Non-pigmented ciliary epithelial cell (primary cell): ENCODE results near the gene NCSTN.

Experiments used
- DNase-seq: peaks from one replicate; pipeline ENCODE4 v3.0.0-alpha.2; 2010; ENCODE audit warnings: low read depth

NCSTN gene

DNA sequence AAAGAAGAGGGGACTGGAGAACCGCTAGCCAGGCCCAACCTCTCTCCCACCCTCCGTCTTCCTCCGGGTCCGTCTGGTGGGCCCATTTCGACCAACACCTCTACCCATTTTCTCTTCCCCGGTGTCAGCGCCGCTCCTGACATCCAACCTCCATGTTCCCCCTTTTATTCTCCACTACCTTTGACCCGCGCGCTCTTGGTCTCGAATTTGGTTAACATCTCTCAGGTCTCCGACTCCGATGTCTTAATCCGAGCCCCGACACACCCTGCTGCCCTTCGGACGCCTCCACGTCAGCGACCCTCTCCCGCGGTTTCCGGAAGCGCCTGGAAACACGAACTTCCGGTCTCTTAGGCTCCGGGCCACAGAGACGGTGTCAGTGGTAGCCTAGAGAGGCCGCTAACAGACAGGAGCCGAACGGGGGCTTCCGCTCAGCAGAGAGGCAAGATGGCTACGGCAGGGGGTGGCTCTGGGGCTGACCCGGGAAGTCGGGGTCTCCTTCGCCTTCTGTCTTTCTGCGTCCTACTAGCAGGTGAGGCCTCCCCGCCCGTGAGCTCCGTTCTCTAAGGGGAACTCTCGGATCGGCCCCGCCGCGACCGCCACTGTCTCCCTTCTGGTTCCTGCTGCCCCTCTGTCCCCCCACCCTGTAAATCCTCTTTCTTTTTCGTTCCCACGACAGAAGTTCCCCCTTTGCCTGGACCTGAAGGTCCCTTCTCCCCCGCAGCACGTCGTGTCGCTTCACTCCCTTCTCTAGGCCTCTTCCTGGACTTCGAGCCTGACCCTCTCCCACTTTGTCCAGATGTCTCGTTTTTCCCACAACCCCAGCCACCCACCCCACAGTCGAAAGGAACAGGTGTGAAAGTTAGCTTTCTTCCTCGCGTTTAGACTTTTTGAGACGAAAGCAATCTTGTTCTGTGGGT is at the start of gene NCSTN, which contains the start of gene COPA:
NCSTN (plus strand) TSS at position 431 of the 917 bp plus-strand sequence; CDS start at position 445, 14 bp downstream.
COPA (minus strand) TSS at position 298 of the 917 bp plus-strand sequence; CDS start at position 218, 80 bp downstream.
- DNase-seq = peak; percentile 85

DNA sequence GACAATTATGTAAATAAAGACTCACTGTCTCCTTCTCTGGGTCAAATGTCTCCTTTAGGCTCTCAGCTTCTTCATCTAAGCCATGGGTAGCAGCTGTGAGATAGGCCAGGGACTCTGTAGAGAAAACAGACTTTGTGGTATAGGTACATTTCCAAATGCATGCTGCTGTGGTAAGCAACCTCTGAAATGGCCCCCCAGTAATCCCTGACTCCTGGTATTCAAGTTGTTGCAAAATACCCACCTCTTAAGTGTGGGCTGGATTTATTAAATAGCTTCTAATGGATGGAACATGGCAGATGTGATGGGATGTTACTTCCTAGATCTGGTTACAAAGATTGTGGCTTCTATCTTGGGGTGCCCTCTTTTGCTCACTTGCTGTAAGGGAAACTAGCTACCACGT is 47.1 kb upstream of the NCSTN start:
- DNase-seq = no peak

DNA sequence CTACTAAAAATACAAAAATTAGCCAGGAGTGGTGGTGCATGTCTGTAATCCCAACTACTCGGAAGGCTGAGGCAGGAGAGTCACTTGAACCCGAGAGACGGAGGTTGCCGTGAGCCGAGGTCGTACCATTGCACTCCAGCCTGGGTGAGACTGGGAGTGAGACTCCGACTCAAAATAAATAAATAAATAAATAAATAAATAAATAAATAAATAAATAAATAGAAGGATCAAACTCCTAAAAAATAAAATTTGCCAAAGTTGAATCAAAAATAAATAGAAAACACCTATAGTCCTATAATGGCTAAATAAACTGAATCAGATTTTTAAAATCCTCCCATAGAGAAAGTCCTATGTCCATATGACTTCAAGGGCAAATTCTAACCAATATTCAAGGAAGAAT is 43.0 kb upstream of the NCSTN start:
- no peak for DNase-seq

DNA sequence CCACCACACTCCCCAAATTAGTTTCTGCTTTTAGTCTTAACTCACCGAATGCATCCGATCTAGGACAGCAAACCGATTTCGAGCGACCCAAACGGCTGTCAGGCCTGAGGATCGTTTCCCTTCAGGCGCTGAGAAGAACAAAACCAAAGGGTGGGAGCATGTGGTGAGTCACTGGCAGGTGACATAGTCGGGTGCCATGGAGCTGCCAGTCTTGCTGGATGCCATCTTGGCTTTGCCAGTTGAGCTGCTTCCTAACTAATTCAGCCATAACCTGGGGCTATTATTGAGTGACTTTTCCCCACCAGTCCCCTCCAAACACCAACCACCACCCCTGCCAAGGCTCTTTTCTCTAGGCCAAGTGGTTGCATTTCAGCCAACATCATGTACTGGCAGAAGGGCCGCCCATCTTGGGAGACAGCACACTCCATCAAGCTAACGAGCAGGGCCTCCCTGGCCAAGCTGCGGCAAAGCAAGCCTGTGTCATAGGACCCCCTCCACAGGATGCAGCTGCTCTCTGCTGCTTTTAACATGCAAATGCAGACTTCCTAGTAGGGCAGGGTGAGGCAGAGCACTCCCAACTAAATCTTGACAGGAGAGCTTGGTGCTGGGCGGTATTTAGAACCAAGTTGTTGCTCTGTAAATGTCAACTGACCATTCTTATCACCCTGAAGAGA is 35.9 kb upstream of the NCSTN start:
- DNase-seq = no peak

DNA sequence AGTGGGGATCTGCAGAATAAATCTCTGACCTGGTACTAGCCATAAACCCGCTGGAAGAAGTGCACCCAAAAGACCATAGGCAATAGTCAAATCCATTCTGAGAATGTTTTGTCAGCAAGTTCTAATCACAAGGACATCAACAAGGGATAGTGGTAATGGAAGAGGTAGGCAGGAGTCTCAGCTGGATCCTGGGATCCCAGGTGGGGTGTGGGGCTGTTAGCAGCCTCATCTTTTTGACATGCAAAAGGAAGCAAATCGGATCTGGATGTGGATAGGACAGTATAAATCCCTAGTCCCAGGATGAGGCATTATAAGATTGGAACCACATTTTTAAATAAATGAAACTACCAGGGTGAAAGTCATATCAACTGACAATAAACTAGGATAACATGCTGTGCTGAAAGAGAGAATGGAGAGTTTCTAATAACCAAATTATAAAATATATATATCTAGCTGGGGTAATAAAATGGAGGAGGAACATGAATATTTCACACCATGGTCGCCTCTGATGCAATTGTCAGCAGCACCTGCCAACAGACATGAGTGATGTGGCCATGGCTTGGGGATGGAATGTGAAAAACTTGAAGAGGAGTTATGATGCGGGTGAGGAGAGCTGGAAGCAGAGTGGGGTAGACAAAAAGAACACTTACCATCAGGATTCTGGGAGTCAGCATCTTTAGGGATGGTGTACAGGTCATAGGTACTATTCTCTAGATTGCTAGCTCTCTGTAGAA is 34.6 kb upstream of the NCSTN start:
- no peak for DNase-seq

DNA sequence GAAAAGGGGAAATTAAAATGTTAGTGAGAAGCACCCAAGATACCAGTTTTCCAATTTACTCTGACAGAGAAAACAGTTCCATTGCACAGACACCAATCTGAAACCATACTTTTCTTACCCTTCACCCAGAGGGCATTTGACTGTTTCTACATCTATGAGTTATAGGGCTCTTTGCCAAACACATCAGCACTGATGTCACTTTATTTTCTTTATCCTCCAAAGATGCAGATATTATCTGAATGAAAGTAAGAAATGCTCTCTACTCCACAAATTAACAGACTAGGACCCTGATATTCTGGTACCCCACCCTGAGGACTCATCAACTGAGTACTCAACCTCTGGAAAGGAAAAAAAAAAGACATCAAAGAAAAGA is 34.0 kb upstream of the NCSTN start:
- no peak for DNase-seq

DNA sequence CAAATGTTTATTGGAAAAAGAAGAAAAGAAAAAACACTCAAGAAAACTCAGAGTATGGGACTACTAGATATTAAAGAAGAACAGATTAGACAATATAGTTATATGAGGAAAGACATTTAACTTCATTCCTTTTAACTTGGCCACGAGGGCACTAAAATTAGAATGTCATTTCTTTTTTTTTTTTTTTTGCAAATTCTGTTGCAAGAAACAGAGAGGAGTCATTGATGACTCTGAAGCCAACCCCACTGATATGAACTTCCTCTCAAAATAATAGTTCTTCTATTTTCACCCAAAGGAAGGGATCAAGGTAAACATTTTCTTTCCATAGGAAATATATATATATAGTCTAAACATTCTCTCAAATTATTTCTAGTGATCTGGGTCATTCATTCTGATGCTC is 33.6 kb upstream of the NCSTN start:
- no peak for DNase-seq

DNA sequence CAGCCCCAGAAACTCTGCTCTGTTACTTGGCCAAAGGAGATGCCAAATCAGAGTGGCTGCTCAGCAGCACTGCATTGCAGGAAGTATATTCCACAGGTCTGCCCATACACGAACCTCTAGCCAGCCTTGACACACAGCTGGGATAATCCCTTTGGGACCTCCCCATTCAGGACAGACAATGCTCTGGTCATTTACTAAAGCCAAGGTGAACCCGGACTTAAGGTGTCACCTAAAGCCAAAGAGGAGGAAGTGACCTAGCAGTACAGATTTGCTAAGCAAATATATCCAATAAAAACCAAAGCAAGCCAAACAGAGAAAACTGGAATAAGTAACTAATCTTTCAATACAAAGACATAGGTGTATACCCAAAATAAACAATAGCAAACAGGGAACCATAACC is 27.8 kb upstream of the NCSTN start:
- no peak for DNase-seq

DNA sequence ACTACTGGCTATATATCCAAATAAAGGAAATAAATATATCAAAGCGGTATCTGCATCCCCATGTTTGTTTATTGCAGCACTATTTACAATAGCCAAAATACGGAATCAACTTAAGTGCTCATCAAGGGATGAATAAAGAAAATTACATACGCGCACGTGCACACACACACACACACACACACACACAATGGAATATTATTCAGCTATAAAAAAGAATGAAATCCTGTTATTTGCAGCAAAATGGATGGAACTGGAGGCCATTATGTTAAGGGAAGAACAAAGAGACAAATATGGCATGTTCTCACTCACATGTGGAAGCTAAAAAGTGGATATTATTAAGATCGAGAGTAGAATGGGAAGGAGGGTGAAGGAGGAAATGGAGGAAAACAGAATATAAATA is 20.4 kb upstream of the NCSTN start:
- no peak for DNase-seq

DNA sequence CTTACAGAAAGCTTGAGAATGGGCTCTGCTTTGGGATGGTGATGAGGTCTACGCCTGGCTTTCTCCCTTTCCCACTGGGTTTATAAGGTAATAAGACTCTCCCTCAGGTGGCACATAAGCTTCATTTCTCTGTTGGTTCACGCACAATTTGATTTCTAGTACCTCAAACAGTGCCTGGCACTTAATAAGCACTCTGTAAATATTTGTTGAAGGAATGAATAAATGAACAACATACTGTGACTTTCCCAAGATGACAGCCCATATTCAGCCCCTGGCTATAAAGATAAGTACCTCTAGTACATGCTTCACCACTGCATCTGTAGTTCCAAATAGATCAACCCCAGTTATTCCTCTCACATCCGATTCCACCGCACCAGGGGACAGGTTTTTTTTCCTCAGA is 17.9 kb upstream of the NCSTN start:
- no peak for DNase-seq

DNA sequence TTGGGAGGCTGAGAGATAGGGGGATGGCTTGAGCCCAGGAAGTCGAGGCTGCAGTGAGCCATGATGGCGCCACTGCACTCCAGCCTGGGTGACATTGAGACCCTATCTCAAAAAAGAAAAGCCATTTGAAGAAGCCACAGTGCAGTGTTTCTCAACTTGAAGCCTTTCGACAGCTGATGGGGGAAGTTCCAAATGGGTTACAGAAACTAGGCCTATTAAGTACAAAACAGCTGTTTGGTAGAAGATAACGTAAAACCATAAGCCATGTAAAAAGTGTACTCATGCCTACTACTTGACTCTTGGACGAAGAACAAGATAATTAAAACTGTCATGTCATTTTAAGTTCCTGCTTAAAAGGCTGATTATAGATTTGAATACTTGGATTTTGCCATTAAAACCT is 16.8 kb upstream of the NCSTN start:
- no peak for DNase-seq

DNA sequence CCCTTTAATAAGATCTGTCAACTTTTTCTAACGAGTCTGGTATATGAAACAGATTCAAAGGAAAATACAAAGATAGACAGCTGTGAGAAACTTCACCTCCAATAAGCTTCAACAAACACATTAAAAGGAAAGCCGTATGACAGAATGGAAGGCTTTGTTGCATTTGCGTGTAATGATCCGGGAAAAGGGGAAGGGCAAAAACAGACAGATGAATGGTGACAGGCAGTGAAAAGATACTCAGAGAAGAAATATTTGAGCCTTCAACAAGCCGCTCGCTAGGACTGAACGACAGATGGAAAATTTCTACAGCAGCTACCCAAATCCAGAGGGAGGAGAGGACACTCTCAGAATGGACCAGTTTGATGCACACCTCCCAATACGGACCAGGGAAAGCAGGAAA is 15.0 kb upstream of the NCSTN start:
- no peak for DNase-seq

DNA sequence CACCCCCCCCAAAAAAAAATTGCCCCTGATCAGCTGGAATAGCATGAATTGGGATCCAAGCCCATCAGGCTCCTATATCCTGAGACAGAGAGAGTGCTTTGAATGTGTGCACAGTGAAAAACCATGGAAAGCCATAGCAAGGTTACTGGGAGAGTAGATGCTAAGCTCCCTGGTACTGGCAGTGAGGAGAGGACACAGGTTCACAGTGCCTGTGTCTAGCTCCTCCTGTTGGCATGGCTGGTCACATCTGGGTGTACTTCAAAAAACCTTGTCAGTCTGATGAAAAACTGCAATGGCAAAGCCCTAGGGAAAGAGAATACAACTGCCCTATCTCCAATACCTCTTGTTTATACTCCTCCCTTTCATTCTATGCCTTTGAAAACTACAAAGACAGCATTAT is 13.1 kb upstream of the NCSTN start:
- no peak for DNase-seq

DNA sequence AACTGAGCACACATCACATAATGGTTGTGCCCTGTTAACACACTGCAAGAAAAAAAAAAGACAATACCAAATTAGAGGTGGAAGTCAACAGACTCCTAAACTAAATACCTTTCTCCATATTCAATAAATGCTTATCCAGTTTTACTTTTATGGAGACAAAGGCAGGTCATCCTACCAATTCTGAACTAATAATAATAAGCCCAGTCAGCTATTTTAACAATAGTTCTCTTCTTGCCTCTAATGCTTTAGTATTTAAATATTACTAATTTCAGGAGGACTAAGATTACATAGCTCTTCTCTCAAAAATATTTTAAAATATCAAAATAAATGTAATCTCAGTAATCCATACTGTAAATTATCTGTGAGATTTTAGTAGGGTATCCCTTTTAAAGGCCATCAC is 10.7 kb upstream of the NCSTN start:
- no peak for DNase-seq

DNA sequence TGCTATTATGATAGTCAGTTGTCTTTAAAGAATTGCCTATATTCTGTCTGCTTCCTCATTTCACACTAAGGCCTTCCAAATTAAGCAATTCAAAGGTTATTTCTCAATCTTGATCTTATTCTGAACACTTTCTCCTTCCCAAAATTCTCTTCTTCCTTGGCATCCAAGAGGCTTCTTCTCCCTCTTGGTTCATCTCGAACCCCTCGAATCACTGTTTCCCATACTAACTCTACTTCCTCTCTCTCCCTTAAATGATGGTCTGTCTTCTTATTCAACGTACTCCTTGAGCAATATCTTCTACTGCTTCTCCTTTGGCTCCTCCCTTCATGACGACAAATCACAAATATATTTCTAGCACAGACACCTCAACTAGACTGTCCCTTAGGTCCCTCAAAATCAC is 4.6 kb upstream of the NCSTN start:
- no peak for DNase-seq

DNA sequence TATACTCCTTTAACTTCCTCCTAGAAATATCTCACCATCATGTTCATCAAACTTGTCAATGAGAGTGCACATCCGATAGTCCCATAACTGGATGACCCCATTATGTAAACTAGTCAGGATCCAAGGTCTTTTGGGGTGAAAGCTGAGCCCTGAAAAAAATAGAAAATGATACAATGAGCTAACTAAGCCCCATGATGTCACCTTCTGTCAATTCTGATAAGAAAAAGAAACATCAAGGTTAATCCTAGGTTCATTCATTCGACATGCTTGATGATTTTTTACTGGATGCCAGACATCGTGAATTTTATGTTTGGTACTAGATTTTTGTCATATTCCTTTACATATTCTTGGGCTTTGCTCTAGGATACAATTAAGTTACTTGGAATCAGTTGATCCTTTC is 3.0 kb upstream of the NCSTN start:
- DNase-seq = no peak

DNA sequence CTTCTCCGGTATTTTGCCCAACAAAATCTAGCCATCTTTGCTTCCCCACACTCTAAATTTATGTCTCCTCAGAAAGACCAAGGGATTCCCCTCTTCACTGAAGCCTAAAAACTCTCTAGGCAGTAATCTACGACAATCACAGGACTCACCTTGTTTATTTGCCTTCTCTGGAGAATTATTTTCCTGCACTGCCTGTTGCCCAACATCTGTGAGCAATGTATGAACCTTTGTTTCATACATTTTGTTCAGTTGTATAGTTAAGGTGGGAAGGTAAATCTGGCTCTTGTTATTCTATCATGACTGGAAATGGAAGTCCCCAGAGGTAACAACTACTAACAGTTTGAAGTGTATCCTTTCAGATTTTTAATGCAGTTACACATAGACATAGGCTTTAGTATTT is 2.3 kb upstream of the NCSTN start:
- no peak for DNase-seq

DNA sequence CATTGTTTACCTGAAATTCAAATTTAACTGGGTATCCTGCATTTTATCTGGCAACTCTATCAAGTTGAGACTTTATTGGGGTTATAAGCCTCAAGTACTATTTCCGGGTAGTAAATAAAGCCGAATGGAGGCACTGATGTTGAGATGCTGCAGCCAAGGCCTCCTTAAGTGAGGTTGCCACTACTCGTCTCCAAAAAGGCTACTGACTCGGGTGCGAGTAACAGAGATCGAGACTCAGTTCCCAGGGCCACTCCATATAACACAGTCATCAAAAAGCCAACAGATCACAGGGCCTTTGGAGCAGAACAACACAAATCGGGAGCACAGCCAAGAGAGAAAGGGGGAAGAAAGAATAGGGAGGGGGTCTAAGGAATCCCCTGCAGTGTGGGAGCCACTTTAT is 657 bp upstream of the NCSTN start:
- no peak for DNase-seq

DNA sequence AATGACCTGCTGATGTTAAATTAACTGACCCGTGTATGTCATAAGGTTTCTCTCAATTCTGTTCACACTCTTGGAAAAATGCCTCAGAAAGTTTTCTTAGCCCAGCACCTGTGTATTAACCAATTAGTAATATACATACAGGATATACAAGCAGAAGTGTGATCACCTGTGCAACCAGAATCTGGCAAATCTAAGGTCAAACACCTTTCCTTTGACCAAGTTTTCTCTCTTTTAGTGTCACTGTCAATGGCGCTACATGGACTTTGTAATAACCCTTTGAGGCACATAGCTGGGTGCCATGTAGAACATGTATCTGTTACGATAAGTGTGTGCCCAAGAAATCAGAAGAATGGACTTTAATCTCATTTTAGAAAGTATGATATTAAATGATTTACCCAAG is 1.1 kb downstream of the NCSTN start:
- DNase-seq = no peak

DNA sequence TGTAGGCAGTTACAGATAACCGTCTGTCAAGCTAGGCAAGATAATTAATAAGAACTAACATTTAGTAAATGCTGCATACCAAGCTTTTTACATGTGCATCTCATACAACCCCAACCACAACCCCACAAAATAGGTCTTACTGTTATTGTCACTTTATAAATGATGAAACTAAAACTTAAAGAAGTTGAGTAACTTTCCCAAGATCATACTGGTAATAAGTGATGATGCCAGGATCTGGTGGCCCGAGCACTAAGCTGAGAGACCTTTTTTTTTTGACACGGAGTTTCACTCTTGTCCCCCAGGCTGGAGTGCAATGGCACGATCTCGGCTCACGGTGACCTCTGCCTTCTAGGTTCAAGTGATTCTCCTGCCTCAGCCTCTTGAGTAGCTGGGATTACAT is 1.8 kb downstream of the NCSTN start:
- no peak for DNase-seq

DNA sequence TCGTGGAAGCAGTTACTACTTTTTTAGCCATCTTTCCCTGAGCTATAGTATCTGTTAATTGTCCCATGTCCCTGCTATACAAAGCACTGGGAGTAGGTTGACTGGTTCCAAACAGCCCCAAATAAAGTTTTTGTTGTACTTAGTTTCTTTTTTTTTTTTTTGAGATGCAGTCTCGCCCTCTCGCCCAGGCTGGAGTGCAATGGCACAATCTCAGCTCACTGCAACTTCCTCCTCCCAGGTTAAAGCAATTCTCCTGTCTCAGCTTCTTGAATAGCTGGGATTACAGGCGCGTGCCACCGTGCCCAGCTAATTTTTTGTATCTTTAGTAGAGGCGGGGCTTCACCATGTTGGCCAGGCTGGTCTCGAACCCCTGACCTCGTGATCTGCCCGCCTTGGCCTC is 3.3 kb downstream of the NCSTN start:
- no peak for DNase-seq

DNA sequence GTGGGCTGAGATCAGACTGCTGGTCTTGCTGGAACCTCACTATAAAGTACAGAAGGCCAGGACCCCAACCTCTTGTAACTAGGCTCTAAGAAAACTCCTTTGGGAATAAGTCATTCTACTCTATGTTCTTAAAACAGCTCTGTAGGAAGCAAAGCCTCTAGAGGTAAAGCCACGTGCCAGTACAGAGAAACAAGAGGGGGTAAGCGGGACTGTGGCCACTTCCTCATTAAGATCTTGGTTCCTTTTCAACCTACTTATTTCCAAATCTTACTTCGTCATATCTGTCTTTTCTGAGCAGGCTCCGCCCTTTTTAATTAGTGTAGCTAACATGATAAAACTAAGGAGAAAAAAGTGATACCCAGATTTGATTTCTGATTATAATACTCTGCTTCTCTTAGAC is 3.8 kb downstream of the NCSTN start:
- DNase-seq = no peak

DNA sequence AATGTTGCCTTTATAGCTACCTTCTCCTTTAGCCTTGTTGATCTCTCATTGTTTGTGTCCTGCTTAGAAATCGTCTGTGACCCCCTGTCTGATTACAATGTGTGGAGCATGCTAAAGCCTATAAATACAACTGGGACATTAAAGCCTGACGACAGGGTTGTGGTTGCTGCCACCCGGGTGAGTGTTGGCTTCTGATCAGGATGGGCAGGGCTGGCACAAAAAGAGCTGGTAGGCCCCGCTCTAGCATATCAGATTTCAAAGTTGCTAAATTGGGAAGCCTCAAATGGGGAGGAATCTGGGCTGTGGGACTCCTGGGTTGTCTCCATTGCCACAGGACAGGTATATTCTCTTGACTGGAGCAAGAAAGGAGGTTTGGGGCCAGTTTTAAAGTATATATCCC is 8.4 kb downstream of the NCSTN start:
- no peak for DNase-seq
